ENCODE data around the gene LYPD6B. TPM values are rescaled to one million over a fixed set of nuclear protein-coding genes. Genes with fewer than 3 reads are reported as not detected.

Gene LYPD6B
- total RNA-seq, 1 experiment from 2014 or later: 2.0 TPM

DNA sequence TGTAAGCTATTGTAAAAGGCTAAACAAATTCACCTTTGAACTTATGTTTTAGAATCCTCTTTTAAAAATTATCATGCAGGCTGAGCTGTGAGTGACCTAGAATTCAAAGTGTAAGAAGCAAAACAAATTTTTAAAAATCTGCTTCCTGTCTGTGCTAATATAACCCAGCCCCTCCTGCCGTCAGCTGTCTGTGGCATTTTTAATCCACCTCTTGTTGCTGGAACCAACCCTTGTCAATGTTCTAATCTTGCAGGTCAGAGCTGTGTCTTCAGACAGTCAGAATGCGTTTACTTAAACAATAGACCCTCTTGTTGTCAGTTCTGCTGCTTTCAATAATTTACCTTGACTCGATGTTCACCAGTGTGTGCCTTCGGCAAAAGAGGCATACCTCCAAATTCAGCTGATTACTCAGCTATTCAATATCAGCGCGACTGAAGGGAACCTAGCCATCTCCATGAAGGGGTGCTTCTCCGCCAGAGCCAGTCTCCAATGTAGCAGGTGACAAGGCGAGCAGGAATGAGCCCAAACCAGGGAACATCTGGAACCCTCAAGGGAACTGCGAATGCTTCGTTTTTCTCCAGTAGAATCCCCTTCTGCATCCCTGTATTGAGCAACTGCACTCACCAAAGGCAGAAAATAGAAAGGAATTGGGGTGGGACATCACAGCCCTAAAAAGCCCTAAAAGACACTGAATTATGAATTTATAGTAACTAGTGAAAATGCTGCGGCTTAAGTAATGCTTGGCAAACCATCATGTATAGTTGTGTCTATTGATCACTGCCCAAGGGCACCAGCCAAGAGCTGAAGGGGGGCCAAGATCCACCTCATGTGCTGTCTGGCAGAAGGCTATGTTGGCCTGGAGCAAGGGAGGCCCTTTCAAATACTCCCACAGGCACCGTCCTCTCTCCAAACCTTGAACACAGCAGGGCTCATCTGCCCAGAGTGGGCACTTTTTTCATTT is 62.5 kb downstream of the LYPD6B start:
- no peak overlapping the region for H3K4me2 ChIP-seq (ENCODE audit: insufficient read depth, insufficient read length, low read length)
- H2BK12ac ChIP-seq (ENCODE audit: insufficient read length, low read depth, low read length): no peak overlapping the region

More for the DNA sequence above, 62.5 kb downstream of the LYPD6B start:
- Histone ChIP-seq H2BK5ac (ENCODE audit: insufficient read length, low read length) (no peak overlapping the region), H4K5ac (ENCODE audit: insufficient read length, low read depth, low read length) (no peak overlapping the region), H3K79me2 (ENCODE audit: insufficient read depth, low read length) (no peaks in the 10 kb centered on the region), H2BK15ac (ENCODE audit: low read depth, low read length) (no peak overlapping the region), H4K8ac (replicated peaks; ENCODE audit: insufficient read length, low read depth, low read length) (no peak overlapping the region), H3K4me1 (ENCODE audit: insufficient read depth, low read length) (no peaks in the 10 kb centered on the region), H3K56ac (ENCODE audit: insufficient read length, low read depth, low read length) (no peak overlapping the region), H2BK20ac (ENCODE audit: low read depth, low read length, poor library complexity, severe bottlenecking) (no peak overlapping the region), H3K27me3 (ENCODE audit: insufficient read depth, low read length) (no peaks in the 10 kb centered on the region), H3T11ph (ENCODE audit: low read length) (no peak overlapping the region), H4K91ac (ENCODE audit: insufficient read length, low read depth, low read length) (no peak overlapping the region), H3K9me3 (ENCODE audit: control insufficient read depth, low read depth, low read length) (no peaks in the 10 kb centered on the region), H2AK5ac (ENCODE audit: insufficient read length, low read length) (no peak overlapping the region), H3K23me2 (ENCODE audit: insufficient read length, low read depth, low read length, poor library complexity, severe bottlenecking) (no peaks in the 10 kb centered on the region), H3K79me1 (ENCODE audit: insufficient read depth, low read depth, low read length, poor library complexity, severe bottlenecking) (no peaks in the 10 kb centered on the region), H2AFZ (ENCODE audit: low read length) (no peak overlapping the region), H3K4ac (ENCODE audit: low read depth, low read length) (no peak overlapping the region), H2BK120ac (ENCODE audit: low read depth, low read length, poor library complexity, severe bottlenecking) (no peak overlapping the region), H3K27ac (ENCODE audit: insufficient read length, low read depth, low read length) (no peak overlapping the region), H3K23ac (ENCODE audit: insufficient read length, low read depth, low read length) (no peak overlapping the region), H3K14ac (ENCODE audit: insufficient read depth, low read length) (no peak overlapping the region), H4K20me1 (ENCODE audit: control insufficient read depth, insufficient read depth, insufficient read length) (no peaks in the 10 kb centered on the region), H3K18ac (ENCODE audit: insufficient read length, low read depth, low read length) (no peak overlapping the region), H3K9ac (ENCODE audit: extremely low read depth, insufficient read length, low read length) (no peak overlapping the region)
- Mint-ChIP-seq H3K9me3 (peaks cover 0 to 2% of the 10 kb centered on the region in 2 experiments; a peak in 1 of 5 replicates), H3K36me3 (ENCODE audit: insufficient read depth in 1 of 3, low read depth in 3 of 3) (peaks cover 0 to 2% (median 0%) of the 10 kb centered on the region in 3 experiments; a peak in 3 of 7 replicates), H3K27ac (no peak overlapping the region), H3K4me1 (peaks cover 0 to 2% of the 10 kb centered on the region in 2 experiments; a peak in 1 of 4 replicates), H3K27me3 (ENCODE audit: low read depth) (no peaks in the 10 kb centered on the region; the same call in 1 of the 2 replicates), H3K4me3 (no peak overlapping the region)
- WGBS (ENCODE audit: extremely low coverage, insufficient read length, low lambda C conversion rate): no CpG with 5 or more reads among the region's 12 CpGs
- no peak for DNase-seq
- TF ChIP-seq, protein P1, sequence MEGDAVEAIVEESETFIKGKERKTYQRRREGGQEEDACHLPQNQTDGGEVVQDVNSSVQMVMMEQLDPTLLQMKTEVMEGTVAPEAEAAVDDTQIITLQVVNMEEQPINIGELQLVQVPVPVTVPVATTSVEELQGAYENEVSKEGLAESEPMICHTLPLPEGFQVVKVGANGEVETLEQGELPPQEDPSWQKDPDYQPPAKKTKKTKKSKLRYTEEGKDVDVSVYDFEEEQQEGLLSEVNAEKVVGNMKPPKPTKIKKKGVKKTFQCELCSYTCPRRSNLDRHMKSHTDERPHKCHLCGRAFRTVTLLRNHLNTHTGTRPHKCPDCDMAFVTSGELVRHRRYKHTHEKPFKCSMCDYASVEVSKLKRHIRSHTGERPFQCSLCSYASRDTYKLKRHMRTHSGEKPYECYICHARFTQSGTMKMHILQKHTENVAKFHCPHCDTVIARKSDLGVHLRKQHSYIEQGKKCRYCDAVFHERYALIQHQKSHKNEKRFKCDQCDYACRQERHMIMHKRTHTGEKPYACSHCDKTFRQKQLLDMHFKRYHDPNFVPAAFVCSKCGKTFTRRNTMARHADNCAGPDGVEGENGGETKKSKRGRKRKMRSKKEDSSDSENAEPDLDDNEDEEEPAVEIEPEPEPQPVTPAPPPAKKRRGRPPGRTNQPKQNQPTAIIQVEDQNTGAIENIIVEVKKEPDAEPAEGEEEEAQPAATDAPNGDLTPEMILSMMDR (conservative IDR thresholded peaks at IDR 0.05): no peak

All from H9 (cell line).